Measurements from ENCODE around the gene SMG6.

GRCh38 chr17:2037155-2037554, 266.4 kb downstream of the SMG6 start:
- TF ChIP-seq CTCF (IDR thresholded peaks at IDR 0.05; ENCODE audit: poor library complexity), result no peak
- TF ChIP-seq EZH2 (IDR thresholded peaks at IDR 0.05; ENCODE audit: borderline replicate concordance), result no peak
- no peak for TF ChIP-seq EZH2phosphoT487 (IDR thresholded peaks at IDR 0.05; ENCODE audit: low read depth, severe bottlenecking, unreplicated experiment)

Data from hepatocyte (in vitro differentiated cells).